HG02884 (cell line): ENCODE results near the gene MAP10.
"Not testable (repeated sequence)": the region's sequence is repeated elsewhere in the genome, so short reads cannot be mapped to it uniquely, and the experiment has no call there.

ENCODE experiments used
- ATAC-seq: cut with Tn5 transposase; IDR thresholded peaks from one replicate; pipeline ENCODE4 v1.9.1; 2021; ENCODE audit warnings: mild to moderate bottlenecking, moderate library complexity; ENCODE audit not compliant: unreplicated experiment

The MAP10 gene

GRCh38 chr1:232805269-232806185, at the start of gene MAP10:
Gene MAP10 (plus strand): TSS chr1:232805416. CDS start chr1:232805450, 34 bp downstream.
- peak; percentile 84 for ATAC-seq

- no peak for ATAC-seq
Observed at GRCh38 chr1:232764458-232765251, 40.6 kb upstream of the MAP10 start.

GRCh38 chr1:232765542-232765941, 39.7 kb upstream of the MAP10 start:
- no peak for ATAC-seq

- no peak for ATAC-seq
Observed at GRCh38 chr1:232766241-232766890, 38.9 kb upstream of the MAP10 start.

- no peak for ATAC-seq
Observed at GRCh38 chr1:232766904-232767303, 38.3 kb upstream of the MAP10 start.

- ATAC-seq = no peak
Observed at GRCh38 chr1:232767305-232768074, 37.7 kb upstream of the MAP10 start.

GRCh38 chr1:232768793-232769192, 36.4 kb upstream of the MAP10 start:
- no peak for ATAC-seq

GRCh38 chr1:232769733-232770132, 35.5 kb upstream of the MAP10 start:
- no peak for ATAC-seq

GRCh38 chr1:232773752-232774151, 31.5 kb upstream of the MAP10 start:
- ATAC-seq = no peak

GRCh38 chr1:232776526-232777106, 28.6 kb upstream of the MAP10 start:
- no peak for ATAC-seq

- no peak for ATAC-seq
Observed at GRCh38 chr1:232780354-232780753, 24.9 kb upstream of the MAP10 start.

- no peak for ATAC-seq
Observed at GRCh38 chr1:232784794-232785193, 20.4 kb upstream of the MAP10 start.

- not testable (repeated sequence) for ATAC-seq
Observed at GRCh38 chr1:232785630-232786029, 19.6 kb upstream of the MAP10 start.

- ATAC-seq = no peak
Observed at GRCh38 chr1:232786845-232787455, 18.3 kb upstream of the MAP10 start.

GRCh38 chr1:232788235-232788872, 16.9 kb upstream of the MAP10 start:
- no peak for ATAC-seq

GRCh38 chr1:232789651-232790050, 15.6 kb upstream of the MAP10 start:
- ATAC-seq = no peak

GRCh38 chr1:232792949-232793348, 12.3 kb upstream of the MAP10 start:
- no peak for ATAC-seq

- no peak for ATAC-seq
Observed at GRCh38 chr1:232793944-232794343, 11.3 kb upstream of the MAP10 start.

- no peak for ATAC-seq
Observed at GRCh38 chr1:232795497-232796053, 9.6 kb upstream of the MAP10 start.
